HT-29 (cell line): ENCODE results near the gene ITIH2. TPM values are rescaled to one million over a fixed set of nuclear protein-coding genes. Genes with fewer than 3 reads are reported as not detected.
"Not testable (repeated sequence)": the region's sequence is repeated elsewhere in the genome, so short reads cannot be mapped to it uniquely, and the experiment has no call there.

Source experiments
- DNase-seq: peaks from one replicate; pipeline ENCODE4 v3.0.0-alpha.2; 2015; ENCODE audit warnings: low spot score
- total RNA-seq: library from RNA; depleted of rRNA; stranded (reverse); fragments of >200 nt; shearing (Covaris generic); gene quantifications from 2 replicates; pipeline ENCODE4 v1.2.3, GENCODE V29; 2014; rRNA removed

ITIH2 gene
- not detected in 2 replicates for total RNA-seq

- DNase-seq = no peak
Observed at GRCh38 chr10:7703140-7703539, at the start of gene ITIH2. Gene ITIH2 (plus strand): TSS chr10:7703316. CDS start chr10:7703435, 119 bp downstream.

GRCh38 chr10:7657079-7657478 lies 46.0 kb upstream of the ITIH2 start:
- DNase-seq = not testable (repeated sequence)

GRCh38 chr10:7657552-7657951 lies 45.6 kb upstream of the ITIH2 start:
- DNase-seq = no peak

GRCh38 chr10:7659560-7659959 lies 43.6 kb upstream of the ITIH2 start:
- no peak for DNase-seq

GRCh38 chr10:7662522-7662921 lies 40.6 kb upstream of the ITIH2 start:
- no peak for DNase-seq

- DNase-seq = no peak
Observed at GRCh38 chr10:7664707-7665106, 38.4 kb upstream of the ITIH2 start.

- DNase-seq = no peak
Observed at GRCh38 chr10:7665767-7666166, 37.3 kb upstream of the ITIH2 start.

GRCh38 chr10:7666253-7667023 lies 36.7 kb upstream of the ITIH2 start, which contains the start of gene ITIH5:
Gene ITIH5 (minus strand): TSS chr10:7666966. CDS start chr10:7666892, 74 bp downstream.
- no peak for DNase-seq

GRCh38 chr10:7667262-7668141 lies 35.6 kb upstream of the ITIH2 start:
- no peak for DNase-seq

GRCh38 chr10:7670157-7670556 lies 33.0 kb upstream of the ITIH2 start:
- DNase-seq = no peak

GRCh38 chr10:7672341-7673134 lies 30.6 kb upstream of the ITIH2 start:
- no peak for DNase-seq

- no peak for DNase-seq
Observed at GRCh38 chr10:7679256-7679655, 23.9 kb upstream of the ITIH2 start.

GRCh38 chr10:7680078-7680477 lies 23.0 kb upstream of the ITIH2 start:
- DNase-seq = not testable (repeated sequence)

GRCh38 chr10:7686351-7687171 lies 16.6 kb upstream of the ITIH2 start:
- no peak for DNase-seq

GRCh38 chr10:7687228-7687907 lies 15.7 kb upstream of the ITIH2 start:
- DNase-seq = peak; percentile 89

GRCh38 chr10:7689591-7689990 lies 13.5 kb upstream of the ITIH2 start:
- DNase-seq = no peak

GRCh38 chr10:7690885-7691597 lies 12.1 kb upstream of the ITIH2 start:
- not testable (repeated sequence) for DNase-seq

- not testable (repeated sequence) for DNase-seq
Observed at GRCh38 chr10:7692368-7692767, 10.7 kb upstream of the ITIH2 start.

GRCh38 chr10:7693194-7693593 lies 9.9 kb upstream of the ITIH2 start:
- DNase-seq = not testable (repeated sequence)
